K562 (cell line): ENCODE data around the gene ADAM15.

ENCODE experiments used
- BRCA1 ChIP-seq, 2 experiments: fragments of 450-650 bp in 1 of 2; sonication (generic) in 1 of 2; formaldehyde crosslinking in 1 of 2; IDR thresholded peaks; 2 replicates each; pipeline versions ENCODE4 v1.5.0 to v1.6.1; 2017 to 2020; ENCODE audit warnings: mild to moderate bottlenecking in 1 of 2, missing genetic modification reagents in 1 of 2
- CEBPB ChIP-seq: fragments of 450-650 bp; IDR thresholded peaks from 2 replicates; pipeline ENCODE4 v1.6.1; 2016; ENCODE audit warnings: missing genetic modification characterization, missing compliant biosample characterization
- CHCHD3 ChIP-seq: fragments of 250-450 bp; sonication (Bioruptor Pico); IDR thresholded peaks from 2 replicates; pipeline ENCODE4 v2.1.2; 2022; ENCODE audit warnings: mild to moderate bottlenecking
- CTCF ChIP-seq, 3 experiments: IDR thresholded peaks in 2 of 3; conservative IDR thresholded peaks in 1 of 3; 2 replicates each; pipeline ENCODE4 v1.5.1; 2011 to 2012; ENCODE audit warnings: low read length in 3 of 3, mild to moderate bottlenecking in 3 of 3, control low read depth in 2 of 3, improper control_type of control experiment in 1 of 3, inconsistent platforms in 1 of 3, low read depth in 1 of 3, mixed read lengths in 1 of 3, moderate library complexity in 1 of 3; ENCODE audit not compliant: insufficient read depth in 2 of 3
- EP300 ChIP-seq: IDR thresholded peaks from 2 replicates; pipeline ENCODE4 v1.6.1; 2012; ENCODE audit warnings: low read length, improper control_type of control experiment
- NFYB ChIP-seq: IDR thresholded peaks from 2 replicates; pipeline ENCODE4 v1.6.1; 2011; ENCODE audit warnings: mild to moderate bottlenecking, moderate library complexity; ENCODE audit not compliant: insufficient read length; ENCODE audit errors: extremely low read depth
- NKRF ChIP-seq: fragments of 450-650 bp; IDR thresholded peaks from 2 replicates; pipeline ENCODE4 v1.6.1; 2016; ENCODE audit warnings: borderline replicate concordance
- POLR2A ChIP-seq: fragments of 450-650 bp; conservative IDR thresholded peaks from 2 replicates; pipeline ENCODE4 v1.6.1; 2016
- ZNF274 ChIP-seq: IDR thresholded peaks from 2 replicates; pipeline ENCODE4 v1.6.1; 2011; ENCODE audit warnings: low read depth, mild to moderate bottlenecking, low read length, moderate library complexity, borderline replicate concordance

GRCh38 chr1:155043301-155043702 lies 7.8 kb upstream of the ADAM15 start:
- TF ChIP-seq NFYB (no peak), POLR2A (no peak), EP300 (no peak), CHCHD3 (CRISPR knock-in tag) (no peak), NKRF (no peak), ZNF274 (no peak), CEBPB (tag) (no peak), BRCA1 (IDR thresholded peaks at IDR 0.05) (no peak), BRCA1 (CRISPR knock-in tag; IDR thresholded peaks at IDR 0.05) (no peak), CTCF (IDR thresholded peaks at IDR 0.05 in 2 of 3, conservative IDR thresholded peaks at IDR 0.05 in 1 of 3; ENCODE audit: insufficient read depth in 2 of 3, low read depth in 1 of 3, low read length in 3 of 3) (no peak)
